ENCODE results near the gene TBX20. TPM values are rescaled to one million over a fixed set of nuclear protein-coding genes. Genes with fewer than 3 reads are reported as not detected.

TBX20 gene, protein sequence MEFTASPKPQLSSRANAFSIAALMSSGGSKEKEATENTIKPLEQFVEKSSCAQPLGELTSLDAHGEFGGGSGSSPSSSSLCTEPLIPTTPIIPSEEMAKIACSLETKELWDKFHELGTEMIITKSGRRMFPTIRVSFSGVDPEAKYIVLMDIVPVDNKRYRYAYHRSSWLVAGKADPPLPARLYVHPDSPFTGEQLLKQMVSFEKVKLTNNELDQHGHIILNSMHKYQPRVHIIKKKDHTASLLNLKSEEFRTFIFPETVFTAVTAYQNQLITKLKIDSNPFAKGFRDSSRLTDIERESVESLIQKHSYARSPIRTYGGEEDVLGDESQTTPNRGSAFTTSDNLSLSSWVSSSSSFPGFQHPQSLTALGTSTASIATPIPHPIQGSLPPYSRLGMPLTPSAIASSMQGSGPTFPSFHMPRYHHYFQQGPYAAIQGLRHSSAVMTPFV
- 0.30 and 0.69 TPM in 2 replicates for total RNA-seq (2014; rRNA removed; shearing (Covaris generic))

DNA sequence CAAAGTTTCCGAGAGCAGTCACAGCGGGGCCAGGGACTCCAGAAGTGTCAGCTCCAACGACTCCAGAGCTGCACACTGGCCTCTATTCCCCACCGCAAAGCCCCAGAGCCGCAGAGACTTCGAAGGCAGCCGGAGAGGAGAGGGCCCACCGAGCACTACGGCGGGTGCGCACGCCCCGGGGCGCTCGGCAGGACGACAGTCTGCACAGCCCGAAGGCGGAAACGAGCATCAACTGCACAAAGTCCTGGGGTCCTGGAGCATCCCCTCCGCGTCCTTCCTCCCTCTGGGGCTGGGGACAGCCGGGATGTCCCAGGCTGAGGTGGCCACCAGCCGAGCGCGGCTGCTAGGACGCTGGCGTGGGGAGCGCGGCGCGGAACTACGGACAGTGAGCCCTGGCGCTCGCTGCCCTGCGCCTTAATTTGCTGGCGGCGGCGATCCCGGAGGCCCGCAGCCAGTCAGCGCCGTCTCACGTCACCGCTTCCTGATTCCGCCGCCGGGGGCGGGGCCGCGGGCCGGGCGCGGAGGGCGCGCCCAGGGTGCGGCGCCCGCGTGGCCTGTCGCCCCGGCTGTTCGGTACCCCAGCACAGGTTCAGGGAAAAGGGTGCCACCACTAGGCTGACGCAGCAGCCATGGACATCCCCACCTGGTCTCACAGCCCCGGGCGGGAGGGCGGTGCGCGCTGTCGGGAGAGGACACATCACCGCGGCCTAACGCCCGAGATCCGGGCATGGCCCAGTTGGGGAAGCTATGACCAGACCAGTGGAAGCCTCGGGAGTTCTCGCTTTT, at the start of gene TBX20:
Gene TBX20, minus strand, starts transcription at position 391 of the 786 bp plus-strand sequence. CDS start 480 bp downstream, outside the sequence.
- DNase-seq = peak; percentile 91
- Histone ChIP-seq H3K36me3 (replicated peaks; ENCODE audit: control insufficient read depth, insufficient read depth, low read length) (no peaks in the 10 kb centered on the region), H3K27me3 (ENCODE audit: control insufficient read depth, insufficient read depth, low read length) (peaks cover 99% of the 10 kb centered on the region), H3K4me3 (ENCODE audit: insufficient read depth, low read depth, low read length) (peak within 1 kb of the TSS; percentile 50)

DNA sequence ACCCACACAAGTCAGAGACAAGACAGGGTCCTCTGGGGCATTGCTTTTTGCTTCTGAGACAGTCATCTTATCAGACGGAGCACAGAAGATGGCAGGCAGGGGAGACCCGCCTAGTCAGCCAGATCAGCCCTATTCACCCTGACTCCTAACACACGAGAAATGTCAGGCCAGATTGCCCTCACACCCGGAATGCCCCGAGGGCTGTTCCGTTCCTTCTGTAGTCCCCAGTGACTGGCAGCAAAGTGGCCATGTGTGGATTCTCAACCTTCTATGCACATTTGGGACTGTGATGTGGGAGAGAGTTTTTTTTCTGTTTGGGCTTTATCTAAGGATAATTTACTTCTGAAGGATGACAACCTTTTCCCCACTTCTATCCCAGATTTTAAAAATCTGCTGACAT, 35.5 kb upstream of the TBX20 start:
- no peak overlapping the region for H3K4me3 ChIP-seq (ENCODE audit: insufficient read depth, low read depth, low read length)
- no peaks in the 10 kb centered on the region for H3K27me3 ChIP-seq (ENCODE audit: control insufficient read depth, insufficient read depth, low read length)
- H3K36me3 ChIP-seq (replicated peaks; ENCODE audit: control insufficient read depth, insufficient read depth, low read length) = no peaks in the 10 kb centered on the region
- no peak for DNase-seq

DNA sequence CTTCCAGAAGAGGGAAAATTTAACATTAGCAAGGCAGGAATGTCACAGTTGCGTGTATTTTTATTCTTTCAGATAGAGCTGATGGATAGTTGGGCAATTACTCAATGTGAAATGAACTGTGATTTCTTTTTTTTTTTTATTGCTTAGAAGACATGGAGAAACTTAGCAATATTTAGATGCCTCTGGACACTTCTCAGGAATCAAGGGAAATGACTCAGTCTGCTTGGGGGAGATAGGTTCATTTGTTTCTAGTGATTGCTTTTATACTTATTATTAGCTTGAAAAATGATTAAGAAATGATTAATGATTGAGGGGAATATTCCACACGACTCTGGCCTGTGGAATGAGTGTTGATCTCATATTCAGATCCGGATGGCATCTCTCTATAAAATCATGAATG, 33.1 kb upstream of the TBX20 start:
- no peak for DNase-seq
- Histone ChIP-seq H3K4me3 (ENCODE audit: insufficient read depth, low read depth, low read length) (no peak overlapping the region), H3K36me3 (replicated peaks; ENCODE audit: control insufficient read depth, insufficient read depth, low read length) (no peaks in the 10 kb centered on the region), H3K27me3 (ENCODE audit: control insufficient read depth, insufficient read depth, low read length) (no peaks in the 10 kb centered on the region)

DNA sequence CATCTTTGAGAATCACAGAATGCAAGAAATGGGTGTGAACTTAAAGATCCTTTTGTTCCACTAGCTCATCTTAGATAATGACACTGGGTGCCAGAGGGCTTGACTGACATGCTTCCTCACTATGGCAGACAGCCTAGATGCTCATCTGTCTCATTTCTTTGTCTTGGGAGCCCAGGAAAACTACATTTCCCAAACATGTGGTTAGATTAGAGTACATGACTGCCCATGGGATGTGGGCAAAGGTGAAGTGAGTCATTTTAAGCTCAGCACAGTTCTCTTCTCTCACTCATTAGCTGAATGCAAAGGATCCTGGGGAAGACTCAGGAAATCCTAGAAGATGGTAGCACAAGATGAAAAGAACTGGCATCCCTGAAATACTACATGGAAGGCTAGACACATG, 32.5 kb upstream of the TBX20 start:
- Histone ChIP-seq H3K27me3 (ENCODE audit: control insufficient read depth, insufficient read depth, low read length) (no peaks in the 10 kb centered on the region), H3K4me3 (ENCODE audit: insufficient read depth, low read depth, low read length) (no peak overlapping the region), H3K36me3 (replicated peaks; ENCODE audit: control insufficient read depth, insufficient read depth, low read length) (no peaks in the 10 kb centered on the region)
- DNase-seq = no peak

DNA sequence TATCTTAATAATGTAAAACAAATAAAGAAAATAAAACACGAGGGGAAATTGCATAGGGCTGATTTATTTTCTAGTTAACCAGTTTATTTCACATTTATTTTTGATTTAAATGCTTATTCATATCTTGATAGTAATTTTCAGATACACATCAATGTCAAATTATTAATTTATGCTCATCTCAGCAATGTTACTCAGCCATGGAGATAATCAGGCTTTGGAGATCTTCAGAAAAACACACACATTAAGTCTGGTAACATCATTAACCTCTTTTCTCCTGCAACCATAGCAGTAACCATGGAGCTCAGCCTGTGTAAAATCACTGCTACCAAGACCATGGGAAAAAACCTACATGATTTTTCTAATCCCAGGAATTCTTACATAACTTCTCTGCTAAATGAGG, 31.9 kb upstream of the TBX20 start:
- Histone ChIP-seq H3K36me3 (replicated peaks; ENCODE audit: control insufficient read depth, insufficient read depth, low read length) (no peaks in the 10 kb centered on the region), H3K27me3 (ENCODE audit: control insufficient read depth, insufficient read depth, low read length) (no peaks in the 10 kb centered on the region), H3K4me3 (ENCODE audit: insufficient read depth, low read depth, low read length) (no peak overlapping the region)
- no peak for DNase-seq

DNA sequence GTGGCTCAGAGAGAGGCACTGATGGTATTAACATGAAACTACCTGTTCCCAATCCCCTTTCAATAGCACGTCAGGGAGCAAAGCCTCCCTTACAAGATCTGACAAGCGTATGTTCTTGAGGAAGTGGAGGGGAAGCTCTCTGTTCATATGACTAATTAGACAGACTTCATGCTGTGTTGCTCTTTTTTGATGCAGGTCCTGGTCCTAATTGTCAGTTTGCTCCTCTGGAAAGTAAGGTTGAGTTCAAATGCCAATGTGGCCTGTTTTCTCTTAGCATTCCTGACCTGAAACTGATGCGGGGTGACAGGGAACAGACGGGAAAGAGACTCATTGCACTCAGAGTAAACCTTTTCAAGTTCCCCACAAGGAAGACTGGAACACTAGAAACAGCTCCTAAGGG, 27.0 kb upstream of the TBX20 start:
- DNase-seq = peak; percentile 19
- no peak overlapping the region for H3K4me3 ChIP-seq (ENCODE audit: insufficient read depth, low read depth, low read length)
- no peaks in the 10 kb centered on the region for H3K27me3 ChIP-seq (ENCODE audit: control insufficient read depth, insufficient read depth, low read length)
- H3K36me3 ChIP-seq (replicated peaks; ENCODE audit: control insufficient read depth, insufficient read depth, low read length) = no peaks in the 10 kb centered on the region

DNA sequence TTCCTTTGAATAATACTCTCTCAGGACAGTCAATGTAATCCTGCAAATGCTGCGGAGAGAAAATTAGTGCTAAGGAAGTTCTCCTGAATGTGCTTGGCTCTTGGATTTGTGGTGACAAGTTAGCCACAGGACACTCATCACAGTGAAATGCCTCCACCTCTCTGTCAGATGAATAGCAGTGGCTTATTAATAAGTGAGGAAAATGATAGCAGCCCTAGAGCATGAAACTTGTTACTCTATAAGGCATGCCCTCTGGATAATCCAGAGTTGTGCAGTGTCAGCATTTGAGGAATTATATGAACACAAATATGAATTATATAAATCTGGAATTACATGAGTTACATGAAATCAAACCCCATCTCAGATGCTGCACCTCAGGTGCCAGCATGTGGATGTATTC, 23.5 kb upstream of the TBX20 start:
- no peak overlapping the region for H3K4me3 ChIP-seq (ENCODE audit: insufficient read depth, low read depth, low read length)
- H3K36me3 ChIP-seq (replicated peaks; ENCODE audit: control insufficient read depth, insufficient read depth, low read length) = no peaks in the 10 kb centered on the region
- no peak for DNase-seq
- no peaks in the 10 kb centered on the region for H3K27me3 ChIP-seq (ENCODE audit: control insufficient read depth, insufficient read depth, low read length)

DNA sequence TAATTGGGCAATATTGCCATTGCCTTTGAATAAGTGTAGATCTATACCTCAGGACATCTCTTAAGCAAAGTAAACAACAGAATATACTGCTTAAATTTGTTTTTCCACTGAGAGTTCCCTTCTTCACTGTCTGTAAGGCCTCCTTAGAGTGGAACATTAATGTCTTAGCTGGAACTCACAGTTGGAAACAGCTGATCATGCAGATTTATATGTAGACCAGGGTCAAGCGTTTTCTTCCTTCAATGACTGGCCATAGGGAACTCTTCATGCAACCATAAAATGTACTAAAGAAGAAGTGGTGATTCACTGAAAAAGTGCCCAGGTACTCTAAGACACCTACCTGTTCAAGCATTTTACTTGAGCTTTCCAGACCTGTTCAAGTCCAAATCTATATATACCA, 18.3 kb upstream of the TBX20 start:
- Histone ChIP-seq H3K36me3 (replicated peaks; ENCODE audit: control insufficient read depth, insufficient read depth, low read length) (no peaks in the 10 kb centered on the region), H3K27me3 (ENCODE audit: control insufficient read depth, insufficient read depth, low read length) (no peaks in the 10 kb centered on the region), H3K4me3 (ENCODE audit: insufficient read depth, low read depth, low read length) (no peak overlapping the region)
- no peak for DNase-seq

DNA sequence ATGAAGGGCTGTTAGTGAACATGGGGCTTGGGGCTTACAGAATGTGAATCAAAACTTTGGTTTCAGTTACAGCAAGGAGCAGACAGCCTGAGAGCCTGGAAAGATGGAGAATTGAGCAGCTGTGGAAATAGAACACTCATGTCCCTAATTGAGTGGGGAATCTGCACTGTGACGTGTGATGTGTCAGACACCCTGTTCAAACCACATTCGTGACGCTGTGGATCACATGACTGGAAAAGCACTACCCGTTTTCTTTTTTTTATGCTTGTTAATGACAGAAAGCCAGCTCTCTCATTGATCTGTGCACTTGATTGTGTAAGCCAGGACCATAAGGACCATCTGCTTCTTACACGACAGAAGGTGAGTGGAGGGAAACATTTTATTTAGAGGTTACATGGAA, 15.1 kb upstream of the TBX20 start:
- Histone ChIP-seq H3K36me3 (replicated peaks; ENCODE audit: control insufficient read depth, insufficient read depth, low read length) (no peaks in the 10 kb centered on the region), H3K27me3 (ENCODE audit: control insufficient read depth, insufficient read depth, low read length) (peaks cover under 1% of the 10 kb centered on the region; the same call in 1 of the 2 replicates), H3K4me3 (ENCODE audit: insufficient read depth, low read depth, low read length) (no peak overlapping the region)
- no peak for DNase-seq

DNA sequence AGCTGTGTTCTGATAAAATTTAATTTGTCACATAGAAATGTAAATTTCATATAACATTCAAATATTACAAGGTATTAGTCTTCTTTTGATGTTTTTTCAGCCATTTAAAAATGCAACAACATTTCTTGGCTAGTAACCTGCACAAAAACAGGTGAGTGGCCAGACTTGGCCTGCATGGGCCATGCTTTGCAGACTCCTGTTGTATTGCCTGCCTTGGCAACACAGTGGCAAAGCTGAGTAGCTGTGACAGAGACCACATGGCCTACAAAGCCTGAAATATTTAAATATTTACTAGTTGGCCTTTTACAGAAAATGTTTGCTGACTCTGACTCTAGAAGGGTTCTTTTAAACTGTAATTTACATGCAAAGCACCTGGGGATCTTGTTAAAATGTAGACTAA, 13.5 kb upstream of the TBX20 start:
- Histone ChIP-seq H3K27me3 (ENCODE audit: control insufficient read depth, insufficient read depth, low read length) (peaks cover 16% of the 10 kb centered on the region), H3K36me3 (replicated peaks; ENCODE audit: control insufficient read depth, insufficient read depth, low read length) (no peaks in the 10 kb centered on the region), H3K4me3 (ENCODE audit: insufficient read depth, low read depth, low read length) (no peak overlapping the region)
- no peak for DNase-seq

DNA sequence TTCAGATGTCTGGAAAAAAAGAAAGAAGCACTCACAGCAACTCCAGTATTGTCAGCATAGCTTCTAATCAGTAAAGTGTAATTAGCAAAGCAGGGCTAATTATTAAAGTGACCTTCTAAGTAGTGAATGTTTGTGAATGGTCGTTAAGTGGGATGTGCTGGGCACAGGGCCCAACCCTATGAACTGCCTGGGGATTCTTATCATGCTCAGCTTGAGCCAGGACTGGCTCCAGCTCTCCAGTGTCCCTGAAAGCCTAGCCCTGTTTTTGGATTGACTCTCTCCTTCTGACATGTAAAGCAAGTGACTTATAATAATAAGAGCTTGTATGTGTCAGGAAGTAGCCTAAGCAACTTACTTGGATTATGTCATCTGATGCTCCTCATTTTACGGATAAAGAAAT, 9.5 kb upstream of the TBX20 start:
- H3K27me3 ChIP-seq (ENCODE audit: control insufficient read depth, insufficient read depth, low read length) = peaks cover 56% of the 10 kb centered on the region
- no peak overlapping the region for H3K4me3 ChIP-seq (ENCODE audit: insufficient read depth, low read depth, low read length)
- no peak for DNase-seq
- no peaks in the 10 kb centered on the region for H3K36me3 ChIP-seq (replicated peaks; ENCODE audit: control insufficient read depth, insufficient read depth, low read length)

DNA sequence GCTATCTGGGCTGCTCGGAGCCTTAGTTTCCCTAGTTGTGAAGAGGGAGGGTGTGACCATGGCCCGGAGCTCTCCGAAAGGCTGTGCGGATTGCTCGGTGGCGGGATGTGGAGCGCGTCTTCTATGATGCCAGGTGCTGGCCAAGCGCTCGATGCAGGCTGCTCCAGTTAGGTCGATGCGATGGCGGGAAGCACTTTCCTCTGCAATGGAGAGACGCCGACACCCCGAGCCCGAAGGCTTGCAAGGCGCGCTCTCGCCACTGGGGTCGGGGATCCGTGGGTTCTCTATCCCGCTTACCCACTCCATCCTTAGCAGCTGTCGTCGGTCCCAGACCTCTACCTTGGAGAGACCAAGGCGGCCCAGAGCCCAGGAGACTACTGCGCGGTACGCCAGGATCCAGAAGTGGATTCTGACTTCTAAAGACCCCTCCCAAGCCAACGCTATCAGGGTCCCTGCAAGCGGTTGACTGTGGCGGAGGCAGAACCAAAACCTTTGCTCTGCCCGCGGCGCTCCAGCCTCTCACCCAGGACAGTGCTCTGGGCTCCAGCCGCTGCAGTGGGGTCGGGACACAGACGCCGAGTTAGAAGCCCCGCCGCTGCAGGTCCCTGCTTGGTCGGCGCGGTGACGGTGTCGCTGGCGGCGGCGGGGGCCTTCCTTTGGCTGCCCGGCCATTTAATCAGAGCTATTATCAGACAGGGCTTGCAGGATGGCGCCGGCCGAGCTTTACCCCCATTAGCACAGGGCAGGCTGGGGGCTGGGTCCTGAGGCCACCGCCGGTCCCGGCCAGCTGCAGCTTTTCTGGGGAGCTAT, 7.8 kb upstream of the TBX20 start:
- DNase-seq = peak; percentile 75
- Histone ChIP-seq H3K4me3 (ENCODE audit: insufficient read depth, low read depth, low read length) (peak overlapping the region; percentile 46), H3K27me3 (ENCODE audit: control insufficient read depth, insufficient read depth, low read length) (peaks cover 73% of the 10 kb centered on the region), H3K36me3 (replicated peaks; ENCODE audit: control insufficient read depth, insufficient read depth, low read length) (no peaks in the 10 kb centered on the region)

DNA sequence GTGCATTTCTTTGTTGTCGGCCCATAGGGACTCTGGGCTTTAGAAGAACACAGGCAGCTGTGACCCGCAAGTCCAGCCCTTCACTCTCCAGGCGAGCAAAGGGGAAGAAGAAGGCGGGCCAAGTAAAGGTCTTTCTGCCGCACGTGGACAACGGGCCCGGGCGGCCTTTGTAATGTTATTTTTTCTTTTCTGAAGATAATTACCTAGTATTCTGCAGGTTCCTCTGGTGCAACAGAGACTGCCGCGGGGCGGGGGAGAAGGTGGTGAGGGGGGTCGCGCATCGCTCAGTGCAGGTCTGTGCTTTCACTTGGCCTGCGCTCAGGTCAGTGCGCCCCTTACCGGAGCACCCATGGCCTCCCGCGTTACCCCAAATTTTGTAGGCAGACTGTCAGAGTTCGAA, 7.1 kb upstream of the TBX20 start:
- DNase-seq = peak; percentile 69
- peaks cover 79% of the 10 kb centered on the region for H3K27me3 ChIP-seq (ENCODE audit: control insufficient read depth, insufficient read depth, low read length)
- H3K36me3 ChIP-seq (replicated peaks; ENCODE audit: control insufficient read depth, insufficient read depth, low read length) = no peaks in the 10 kb centered on the region
- peak overlapping the region; percentile 46 for H3K4me3 ChIP-seq (ENCODE audit: insufficient read depth, low read depth, low read length)

DNA sequence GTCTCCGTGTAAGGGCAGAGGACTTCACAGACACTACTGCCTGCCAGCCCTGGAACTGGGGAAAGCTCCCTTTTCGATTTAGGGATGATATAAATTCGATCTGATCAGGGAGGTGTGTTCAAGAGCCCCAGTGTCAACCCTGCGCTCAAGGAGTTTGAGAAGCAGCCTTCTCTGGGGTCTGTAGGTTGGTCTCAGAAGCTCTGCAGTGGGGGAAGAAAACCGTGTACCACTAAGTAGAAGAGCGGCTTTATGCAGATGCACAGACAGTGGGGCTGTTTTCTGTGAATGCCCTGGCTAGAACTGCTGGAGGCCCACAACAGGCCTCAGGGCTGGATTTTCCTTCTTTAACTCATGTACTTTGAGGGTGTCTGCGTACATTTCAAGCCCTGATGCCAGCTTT, 6.3 kb upstream of the TBX20 start:
- Histone ChIP-seq H3K27me3 (ENCODE audit: control insufficient read depth, insufficient read depth, low read length) (peaks cover 87% of the 10 kb centered on the region), H3K36me3 (replicated peaks; ENCODE audit: control insufficient read depth, insufficient read depth, low read length) (no peaks in the 10 kb centered on the region), H3K4me3 (ENCODE audit: insufficient read depth, low read depth, low read length) (no peak overlapping the region)
- peak; percentile 55 for DNase-seq
